Suprapubic skin (tissue), 4 donors: ENCODE data around the gene PIGN. TPM values are rescaled to one million over a fixed set of nuclear protein-coding genes. Genes with fewer than 3 reads are reported as not detected.
A peak's percentile ranks its signal among the peaks of the same experiment; 100 is the strongest.

Source experiments
- DNase-seq, 2 donors: peaks; one replicate each; pipeline ENCODE4 v3.0.0-alpha.2; 2019; ENCODE audit warnings: low spot score in 2 of 2
- H3K27ac ChIP-seq: fragments of 200-600 bp; sonication (generic); one replicate; pipeline ENCODE4 v1.5.1; 2019
- H3K27me3 ChIP-seq: fragments of 200-600 bp; sonication (generic); one replicate; pipeline ENCODE4 v1.5.1; 2019
- H3K36me3 ChIP-seq: fragments of 200-600 bp; sonication (generic); one replicate; pipeline ENCODE4 v1.5.1; 2019
- H3K4me1 ChIP-seq: fragments of 200-600 bp; sonication (generic); one replicate; pipeline ENCODE4 v1.5.1; 2019
- H3K4me3 ChIP-seq: fragments of 200-600 bp; sonication (generic); one replicate; pipeline ENCODE4 v1.5.1; 2019; ENCODE audit warnings: mild to moderate bottlenecking
- H3K9me3 ChIP-seq: fragments of 200-600 bp; sonication (generic); one replicate; pipeline ENCODE4 v1.5.1; 2019
- EP300 ChIP-seq: sonication (generic); formaldehyde crosslinking; IDR thresholded peaks from one replicate; pipeline ENCODE4 v1.6.1; 2017; ENCODE audit warnings: antibody characterized with exemption
- POLR2A ChIP-seq, 2 donors: fragments of 450-650 bp; IDR thresholded peaks; one replicate each; pipeline ENCODE4 v1.6.1; 2017; ENCODE audit warnings: antibody characterized with exemption in 2 of 2, mild to moderate bottlenecking in 2 of 2, moderate library complexity in 2 of 2
- POLR2AphosphoS5 ChIP-seq, 3 donors: sonication (generic); formaldehyde crosslinking; IDR thresholded peaks; one replicate each; pipeline ENCODE4 v1.6.1; 2017; ENCODE audit warnings: antibody characterized with exemption in 3 of 3
- WGBS: methylation state at CpG from one replicate; pipeline ENCODE4 v1.1.5; 2018; 5-methylcytosine and 5-hydroxymethylcytosine counted together
- total RNA-seq, 4 donors: library from RNA; depleted of rRNA; stranded (reverse); fragments of >200 nt; gene quantifications; one replicate each; pipeline ENCODE4 v1.1.0, GENCODE V29; 2016
- TF ChIP-seq, protein P1 (sequence below), 2 donors: fragments of 200-600 bp in 1 of 2; fragments of 450-650 bp in 1 of 2; sonication (generic) in 1 of 2; IDR thresholded peaks; one replicate each; pipeline ENCODE4 v1.5.1; 2016 to 2019; ENCODE audit warnings: antibody characterized with exemption in 2 of 2, mild to moderate bottlenecking in 1 of 2, moderate library complexity in 1 of 2

Gene PIGN
- total RNA-seq, 4 donors from 2014 or later: 28.7 to 72.4 (median 36.8) TPM

DNA sequence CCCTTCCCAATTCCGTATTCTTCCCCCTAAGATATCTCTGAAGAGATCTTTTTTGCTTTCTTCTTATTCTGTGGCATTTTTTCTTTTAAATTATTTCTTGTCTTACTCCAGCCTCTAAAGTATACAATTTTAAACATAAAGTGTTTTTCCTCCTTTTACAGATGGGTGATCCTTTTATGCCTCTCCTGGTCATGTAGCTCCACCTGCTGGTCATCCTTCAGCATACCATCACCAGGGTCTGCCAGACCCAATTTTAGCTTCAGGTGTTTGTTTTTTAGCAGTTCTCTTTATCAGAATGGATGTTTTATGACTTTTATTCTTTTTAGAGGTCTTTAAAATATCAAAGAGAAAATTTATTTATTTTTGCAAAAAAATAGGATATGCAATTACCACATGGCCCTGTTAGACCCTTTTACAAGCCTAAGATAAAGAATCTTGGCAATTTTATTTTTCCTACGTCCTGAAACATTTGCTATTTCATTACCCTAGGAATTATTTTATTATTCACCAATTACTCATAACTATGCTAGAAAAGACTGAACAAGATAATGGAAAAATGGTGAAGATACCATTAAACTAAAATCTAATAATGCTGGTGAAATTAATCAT is 55.5 kb downstream of the PIGN start:
- TF ChIP-seq POLR2A (IDR thresholded peaks at IDR 0.05): no peak
- TF ChIP-seq EP300: no peak
- no peak for TF ChIP-seq POLR2AphosphoS5 (IDR thresholded peaks at IDR 0.05)
- TF ChIP-seq, protein P1, sequence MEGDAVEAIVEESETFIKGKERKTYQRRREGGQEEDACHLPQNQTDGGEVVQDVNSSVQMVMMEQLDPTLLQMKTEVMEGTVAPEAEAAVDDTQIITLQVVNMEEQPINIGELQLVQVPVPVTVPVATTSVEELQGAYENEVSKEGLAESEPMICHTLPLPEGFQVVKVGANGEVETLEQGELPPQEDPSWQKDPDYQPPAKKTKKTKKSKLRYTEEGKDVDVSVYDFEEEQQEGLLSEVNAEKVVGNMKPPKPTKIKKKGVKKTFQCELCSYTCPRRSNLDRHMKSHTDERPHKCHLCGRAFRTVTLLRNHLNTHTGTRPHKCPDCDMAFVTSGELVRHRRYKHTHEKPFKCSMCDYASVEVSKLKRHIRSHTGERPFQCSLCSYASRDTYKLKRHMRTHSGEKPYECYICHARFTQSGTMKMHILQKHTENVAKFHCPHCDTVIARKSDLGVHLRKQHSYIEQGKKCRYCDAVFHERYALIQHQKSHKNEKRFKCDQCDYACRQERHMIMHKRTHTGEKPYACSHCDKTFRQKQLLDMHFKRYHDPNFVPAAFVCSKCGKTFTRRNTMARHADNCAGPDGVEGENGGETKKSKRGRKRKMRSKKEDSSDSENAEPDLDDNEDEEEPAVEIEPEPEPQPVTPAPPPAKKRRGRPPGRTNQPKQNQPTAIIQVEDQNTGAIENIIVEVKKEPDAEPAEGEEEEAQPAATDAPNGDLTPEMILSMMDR (IDR thresholded peaks at IDR 0.05): peak; percentile 83 to 84
- Histone ChIP-seq H3K4me1 (no peaks in the 10 kb centered on the region), H3K27me3 (no peaks in the 10 kb centered on the region), H3K27ac (no peak overlapping the region), H3K9me3 (no peaks in the 10 kb centered on the region), H3K4me3 (no peak overlapping the region), H3K36me3 (peaks cover 10% of the 10 kb centered on the region)
- DNase-seq: no peak
- WGBS: 88% methylated on average over 2 of the region's 2 CpGs

DNA sequence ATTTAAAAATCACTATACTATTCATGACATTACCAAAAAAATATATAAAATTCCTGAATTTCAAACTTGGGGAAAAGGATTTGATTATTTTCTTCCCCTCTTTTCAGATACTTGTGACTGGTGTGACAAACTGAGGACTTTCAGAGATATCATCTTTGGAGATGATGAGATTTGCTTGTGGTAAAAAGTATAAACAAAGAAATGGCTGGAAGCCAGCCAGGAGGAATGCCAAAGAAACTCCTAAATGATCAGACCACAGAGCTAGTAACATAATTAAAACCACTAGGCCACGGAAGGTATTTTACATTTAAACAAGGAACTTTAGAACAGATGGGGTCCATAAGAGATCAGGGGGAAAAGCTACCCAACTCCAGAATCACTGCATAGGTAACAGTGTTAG is 58.7 kb downstream of the PIGN start:
- 38% methylated on average over 1 of the region's 1 CpG for WGBS
- no peaks in the 10 kb centered on the region for H3K36me3 ChIP-seq
- H3K4me3 ChIP-seq: no peak overlapping the region
- no peaks in the 10 kb centered on the region for H3K4me1 ChIP-seq
- H3K9me3 ChIP-seq: no peaks in the 10 kb centered on the region
- H3K27me3 ChIP-seq: no peaks in the 10 kb centered on the region
- TF ChIP-seq POLR2AphosphoS5 (IDR thresholded peaks at IDR 0.05) (no peak), POLR2A (IDR thresholded peaks at IDR 0.05) (no peak), EP300 (no peak)
- TF ChIP-seq, protein P1 (IDR thresholded peaks at IDR 0.05): no peak
- no peak overlapping the region for H3K27ac ChIP-seq
- DNase-seq: no peak

DNA sequence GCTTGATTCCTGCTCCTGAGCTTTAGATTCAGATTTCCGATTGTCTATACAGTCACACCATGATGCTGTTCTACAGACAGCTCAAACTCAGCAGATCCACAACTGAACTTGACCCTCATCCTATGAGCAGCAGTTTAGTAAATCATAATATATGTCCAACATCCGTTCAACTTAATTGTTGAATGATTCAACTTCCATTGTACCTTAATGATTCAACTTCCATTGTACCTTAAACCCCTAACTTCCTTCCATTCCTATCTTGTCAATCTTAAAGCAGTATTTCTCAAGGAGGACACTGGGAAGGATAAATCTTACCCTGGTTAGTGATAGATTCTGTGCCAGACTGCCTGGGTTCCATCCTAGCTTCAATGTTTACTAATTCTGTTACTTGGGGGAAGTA is 60.1 kb downstream of the PIGN start:
- H3K4me3 ChIP-seq: no peak overlapping the region
- peaks cover 3% of the 10 kb centered on the region for H3K36me3 ChIP-seq
- no peaks in the 10 kb centered on the region for H3K9me3 ChIP-seq
- no peaks in the 10 kb centered on the region for H3K4me1 ChIP-seq
- DNase-seq: no peak
- 97% methylated on average over 2 of the region's 2 CpGs for WGBS
- no peaks in the 10 kb centered on the region for H3K27me3 ChIP-seq
- H3K27ac ChIP-seq: no peak overlapping the region
- TF ChIP-seq, protein P1 (IDR thresholded peaks at IDR 0.05): no peak
- TF ChIP-seq EP300: no peak
- no peak for TF ChIP-seq POLR2A (IDR thresholded peaks at IDR 0.05)
- no peak for TF ChIP-seq POLR2AphosphoS5 (IDR thresholded peaks at IDR 0.05)

DNA sequence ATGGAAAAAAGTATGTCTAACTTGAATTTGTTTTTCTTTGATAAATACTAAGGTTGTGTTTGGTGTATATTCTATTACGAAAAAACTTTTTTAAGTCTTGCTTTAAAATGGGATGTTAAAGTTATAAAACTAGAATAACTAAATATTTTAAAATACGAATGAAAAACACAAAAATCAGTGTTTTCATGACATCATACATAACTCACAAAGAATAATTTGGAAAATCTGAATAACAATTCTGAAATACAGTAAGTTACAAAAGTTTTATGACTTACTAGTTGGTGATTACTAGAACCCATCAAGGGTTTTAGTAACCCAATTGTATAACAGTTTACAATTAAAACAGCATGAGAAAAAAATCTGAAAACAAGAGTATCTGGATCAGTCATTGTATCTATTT is 61.2 kb downstream of the PIGN start:
- Histone ChIP-seq H3K36me3 (peaks cover 3% of the 10 kb centered on the region), H3K27ac (no peak overlapping the region), H3K4me3 (no peak overlapping the region), H3K9me3 (no peaks in the 10 kb centered on the region), H3K27me3 (no peaks in the 10 kb centered on the region), H3K4me1 (no peaks in the 10 kb centered on the region)
- WGBS: 97% methylated on average over 2 of the region's 2 CpGs
- TF ChIP-seq, protein P1 (IDR thresholded peaks at IDR 0.05): no peak
- no peak for TF ChIP-seq POLR2A (IDR thresholded peaks at IDR 0.05)
- DNase-seq: no peak

DNA sequence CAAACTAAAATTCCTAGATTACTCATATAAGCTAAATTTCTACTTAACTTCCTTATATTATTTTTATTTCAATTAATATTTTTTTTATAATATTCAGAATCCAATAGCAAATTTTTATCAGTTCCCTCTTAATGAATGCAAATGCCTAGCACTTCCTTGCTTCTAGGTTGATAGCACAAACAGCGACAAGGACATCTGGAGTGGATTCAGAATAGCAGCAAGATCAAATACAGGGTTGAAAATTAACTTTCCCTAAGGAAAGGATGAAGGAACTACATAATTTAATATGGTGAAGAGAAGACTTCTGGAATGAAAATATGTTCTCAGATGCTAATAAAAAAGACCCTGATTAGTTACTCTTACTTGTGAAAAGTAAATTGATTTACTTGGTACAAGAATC is 64.5 kb downstream of the PIGN start:
- no peak for TF ChIP-seq POLR2AphosphoS5 (IDR thresholded peaks at IDR 0.05)
- TF ChIP-seq, protein P1 (IDR thresholded peaks at IDR 0.05): no peak
- no peak for TF ChIP-seq POLR2A (IDR thresholded peaks at IDR 0.05)
- TF ChIP-seq EP300: no peak
- no peaks in the 10 kb centered on the region for H3K27me3 ChIP-seq
- H3K9me3 ChIP-seq: no peaks in the 10 kb centered on the region
- no peak overlapping the region for H3K4me3 ChIP-seq
- peaks cover 3% of the 10 kb centered on the region for H3K4me1 ChIP-seq
- no peak for DNase-seq
- H3K36me3 ChIP-seq: peaks cover 3% of the 10 kb centered on the region
- H3K27ac ChIP-seq: no peak overlapping the region
- WGBS: 98% methylated on average over 1 of the region's 1 CpG
